Measurements from ENCODE around the gene SURF1.

- TF ChIP-seq EP300 (IDR thresholded peaks at IDR 0.05): no peak
- TF ChIP-seq CTCF (IDR thresholded peaks at IDR 0.05): no peak
- TF ChIP-seq POLR2A (IDR thresholded peaks at IDR 0.05; ENCODE audit: low read depth): no peak
- TF ChIP-seq POLR2AphosphoS5 (IDR thresholded peaks at IDR 0.05): no peak
Observed at GRCh38 chr9:133323211-133323610, 33.1 kb downstream of the SURF1 start.

Measured in esophagus muscularis mucosa (tissue), 4 donors.